GM18868 (cell line): ENCODE data around the gene LDB2.

Experiments
- ATAC-seq: cut with Tn5 transposase; IDR thresholded peaks from one replicate; pipeline ENCODE4 v1.9.1; 2021; ENCODE audit warnings: mild to moderate bottlenecking, moderate library complexity; ENCODE audit not compliant: unreplicated experiment

Gene LDB2

GRCh38 chr4:16692961-16693506 is 205.4 kb downstream of the LDB2 start:
- ATAC-seq: no peak

GRCh38 chr4:16692524-16692923 is 205.9 kb downstream of the LDB2 start:
- ATAC-seq: no peak

- no peak for ATAC-seq
These were observed 206.4 kb downstream of the LDB2 start for GRCh38 chr4:16692046-16692445.

GRCh38 chr4:16691450-16691849 is 207.0 kb downstream of the LDB2 start:
- ATAC-seq: no peak

- no peak for ATAC-seq
These were observed 210.6 kb downstream of the LDB2 start for GRCh38 chr4:16687845-16688244.

- ATAC-seq: no peak
These were observed 211.4 kb downstream of the LDB2 start for GRCh38 chr4:16687011-16687410.

- no peak for ATAC-seq
These were observed 212.2 kb downstream of the LDB2 start for GRCh38 chr4:16686195-16686594.

GRCh38 chr4:16685536-16685935 is 212.9 kb downstream of the LDB2 start:
- ATAC-seq: no peak

GRCh38 chr4:16684935-16685334 is 213.5 kb downstream of the LDB2 start:
- ATAC-seq: no peak

- no peak for ATAC-seq
These were observed 214.3 kb downstream of the LDB2 start for GRCh38 chr4:16684097-16684496.

GRCh38 chr4:16682975-16683374 is 215.5 kb downstream of the LDB2 start:
- ATAC-seq: no peak

GRCh38 chr4:16677001-16677944 is 221.2 kb downstream of the LDB2 start:
- ATAC-seq: no peak

- ATAC-seq: no peak
These were observed 222.1 kb downstream of the LDB2 start for GRCh38 chr4:16676230-16676770.

- no peak for ATAC-seq
These were observed 224.4 kb downstream of the LDB2 start for GRCh38 chr4:16674082-16674481.

- ATAC-seq: no peak
These were observed 226.0 kb downstream of the LDB2 start for GRCh38 chr4:16672421-16672820.

- ATAC-seq: no peak
These were observed 226.7 kb downstream of the LDB2 start for GRCh38 chr4:16671741-16672140.

- no peak for ATAC-seq
These were observed 227.7 kb downstream of the LDB2 start for GRCh38 chr4:16670727-16671126.

- no peak for ATAC-seq
These were observed 229.4 kb downstream of the LDB2 start for GRCh38 chr4:16669036-16669435.

- no peak for ATAC-seq
These were observed 230.0 kb downstream of the LDB2 start for GRCh38 chr4:16668488-16668887.

GRCh38 chr4:16667464-16667863 is 231.0 kb downstream of the LDB2 start:
- no peak for ATAC-seq

GRCh38 chr4:16665942-16666551 is 232.4 kb downstream of the LDB2 start:
- ATAC-seq: no peak

GRCh38 chr4:16663732-16664131 is 234.7 kb downstream of the LDB2 start:
- no peak for ATAC-seq
